Mesodermal cell (in vitro differentiated cells): ENCODE measurements around the gene DPEP2NB.
"Not testable (repeated sequence)": the region's sequence is repeated elsewhere in the genome, so short reads cannot be mapped to it uniquely, and the experiment has no call there.

Source experiments
- H3K27ac ChIP-seq: 2 replicates; pipeline ENCODE4 v1.7.0; 2013; ENCODE audit warnings: mild to moderate bottlenecking, low read depth, low read length, moderate library complexity; ENCODE audit not compliant: severe bottlenecking
- H3K36me3 ChIP-seq: 2 replicates; pipeline ENCODE4 v1.7.1; 2013; ENCODE audit warnings: mild to moderate bottlenecking, low read length, moderate library complexity; ENCODE audit not compliant: control insufficient read depth, insufficient read depth
- H3K4me1 ChIP-seq: one replicate; pipeline ENCODE4 v1.7.1; 2013; ENCODE audit warnings: mild to moderate bottlenecking, low read length; ENCODE audit not compliant: insufficient read depth, control insufficient read depth, poor library complexity, severe bottlenecking
- H3K4me3 ChIP-seq: 2 replicates; pipeline ENCODE4 v1.7.0; 2013; ENCODE audit warnings: low read length, control low read depth, mild to moderate bottlenecking; ENCODE audit not compliant: insufficient read depth, poor library complexity, severe bottlenecking; ENCODE audit errors: extremely low read depth
- H3K9me3 ChIP-seq: 2 replicates; pipeline ENCODE4 v1.7.1; 2013; ENCODE audit warnings: mild to moderate bottlenecking, low read length, moderate library complexity; ENCODE audit not compliant: control insufficient read depth
- WGBS, 2 experiments: methylation state at CpG; one replicate each; pipeline ENCODE4 v1.1.5; 2013; ENCODE audit warnings: missing lambda C conversion rate in 2 of 2; ENCODE audit not compliant: insufficient coverage in 2 of 2; 5-methylcytosine and 5-hydroxymethylcytosine counted together

The DPEP2NB gene

GRCh38 chr16:68037841-68038597, 22.3 kb upstream of the DPEP2NB start:
- Histone ChIP-seq H3K9me3 (no peaks in the 10 kb centered on the region), H3K27ac (no peak overlapping the region), H3K36me3 (peaks cover 26% of the 10 kb centered on the region), H3K4me1 (no peaks in the 10 kb centered on the region), H3K4me3 (no peak overlapping the region)
- WGBS, 2 experiments, result 90 to 95% methylated on average over 7 to 9 of the region's 9 CpGs

DNA sequence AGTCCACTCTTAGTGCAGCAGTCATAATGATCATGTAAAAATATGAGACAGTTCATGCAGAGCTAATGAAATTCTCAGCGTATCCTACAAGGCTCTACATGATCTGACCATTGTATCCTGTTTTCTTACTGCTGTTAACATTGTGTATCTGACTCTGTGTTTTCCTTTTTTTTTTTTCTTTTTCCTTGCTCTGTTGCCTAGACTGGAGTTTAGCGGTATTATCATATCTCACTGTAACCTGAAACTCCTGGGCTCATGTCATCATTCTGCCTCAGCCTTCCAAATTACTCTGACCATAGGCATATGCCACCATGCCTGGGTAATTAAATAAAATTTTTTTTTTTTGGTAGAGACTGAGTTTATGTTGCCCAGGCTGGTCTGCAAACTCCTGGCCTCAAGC, 19.5 kb upstream of the DPEP2NB start:
- Histone ChIP-seq H3K36me3 (peaks cover 22% of the 10 kb centered on the region), H3K4me1 (peaks cover 5% of the 10 kb centered on the region), H3K27ac (no peak overlapping the region), H3K9me3 (no peaks in the 10 kb centered on the region), H3K4me3 (no peak overlapping the region)
- WGBS, 2 experiments, result 100% methylated on average over 1 of the region's 2 CpGs

- Histone ChIP-seq H3K27ac (no peak overlapping the region), H3K36me3 (peaks cover 19% of the 10 kb centered on the region), H3K9me3 (no peaks in the 10 kb centered on the region), H3K4me1 (peaks cover 5% of the 10 kb centered on the region), H3K4me3 (no peak overlapping the region)
- WGBS, 2 experiments, result 93 to 100% methylated on average over 2 of the region's 2 CpGs
These were observed 17.4 kb upstream of the DPEP2NB start for GRCh38 chr16:68033101-68033500.

DNA sequence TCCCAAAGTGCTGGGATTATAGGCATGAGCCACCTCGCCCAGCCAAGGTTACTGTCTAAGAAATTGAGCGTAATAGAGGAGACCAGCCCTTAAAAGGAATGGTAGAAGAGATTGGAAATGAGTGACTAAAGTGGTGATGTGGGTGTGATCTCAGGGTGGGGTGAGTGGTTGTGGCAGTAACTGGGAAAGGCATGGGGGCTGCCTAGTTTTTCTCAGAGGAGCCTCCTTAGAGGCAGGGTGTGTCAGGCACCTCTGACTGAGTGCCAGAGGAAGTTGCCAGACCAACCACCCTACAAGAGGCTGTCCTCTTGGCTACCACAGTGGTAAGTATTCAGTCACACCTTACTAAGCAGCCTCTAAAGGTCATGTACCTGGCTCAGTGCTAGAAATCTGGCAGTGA, 16.2 kb upstream of the DPEP2NB start:
- 90 to 100% methylated on average over 2 of the region's 2 CpGs for WGBS, 2 experiments
- Histone ChIP-seq H3K4me1 (peaks cover 5% of the 10 kb centered on the region), H3K27ac (no peak overlapping the region)

GRCh38 chr16:68030108-68030507, 14.4 kb upstream of the DPEP2NB start:
- WGBS, 2 experiments, result 78 to 93% methylated on average over 5 of the region's 6 CpGs
- peaks cover 30% of the 10 kb centered on the region for H3K36me3 ChIP-seq

More for the DNA sequence above, 16.2 kb upstream of the DPEP2NB start:
- H3K4me3 ChIP-seq, result no peak overlapping the region
- H3K36me3 ChIP-seq, result peaks cover 23% of the 10 kb centered on the region
- H3K9me3 ChIP-seq, result no peaks in the 10 kb centered on the region

GRCh38 chr16:68028996-68029395, 13.3 kb upstream of the DPEP2NB start:
- Histone ChIP-seq H3K36me3 (peaks cover 30% of the 10 kb centered on the region), H3K4me3 (no peak overlapping the region), H3K4me1 (peaks cover 5% of the 10 kb centered on the region), H3K27ac (no peak overlapping the region), H3K9me3 (no peaks in the 10 kb centered on the region)
- 84 to 100% methylated on average over 1 to 2 of the region's 3 CpGs for WGBS, 2 experiments

More at GRCh38 chr16:68030108-68030507, 14.4 kb upstream of the DPEP2NB start:
- H3K4me1 ChIP-seq, H3K9me3 ChIP-seq, H3K4me3 ChIP-seq, H3K27ac ChIP-seq: not testable (repeated sequence)

- peak within 1 kb of the TSS; percentile 89 for H3K4me3 ChIP-seq
- peaks cover 27% of the 10 kb centered on the region for H3K36me3 ChIP-seq
- no peaks in the 10 kb centered on the region for H3K9me3 ChIP-seq
- WGBS, 2 experiments, result 0% methylated on average over 75 to 80 of the region's 84 CpGs
- peaks cover 11% of the 10 kb centered on the region for H3K4me1 ChIP-seq
- H3K27ac ChIP-seq, result peak within 1 kb of the TSS; percentile 84
These were observed 7.2 kb upstream of the DPEP2NB start, which contains the start of the genes DDX28 and DUS2 for GRCh38 chr16:68022728-68023537. Gene DDX28, minus strand, starts transcription at chr16:68023232. Its CDS starts 30 bp downstream, at chr16:68023202. Gene DUS2, plus strand, starts transcription at chr16:68023284. Its CDS starts 14,740 bp downstream, at chr16:68038024.

DNA sequence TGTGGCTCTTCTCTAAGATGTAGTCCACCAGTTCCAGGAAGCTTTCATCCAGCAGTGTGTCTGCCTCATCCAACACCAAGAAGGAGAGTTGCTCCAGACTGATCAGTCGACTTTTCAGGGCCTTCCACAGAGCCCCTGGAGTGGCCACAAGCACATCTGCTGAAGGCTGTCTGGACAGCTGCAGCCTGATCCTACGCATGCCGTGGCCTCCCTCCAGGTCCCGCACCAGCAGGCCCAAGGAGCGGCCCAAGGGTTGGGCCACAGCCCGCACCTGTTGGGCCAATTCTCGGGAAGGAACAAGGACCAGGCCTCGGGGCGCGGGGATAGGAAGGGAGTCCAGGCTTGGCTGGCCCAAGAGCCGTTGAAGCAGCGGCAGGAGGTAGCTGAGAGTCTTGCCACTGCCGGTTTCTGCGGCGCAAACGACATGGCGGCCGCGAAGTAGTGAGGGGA, 6.6 kb upstream of the DPEP2NB start:
- H3K27ac ChIP-seq, result peak overlapping the region; percentile 84
- WGBS, 2 experiments, result 19 to 28% methylated on average over 16 to 19 of the region's 19 CpGs
- peak overlapping the region; percentile 89 for H3K4me3 ChIP-seq
- H3K9me3 ChIP-seq, result no peaks in the 10 kb centered on the region
- H3K4me1 ChIP-seq, result peaks cover 11% of the 10 kb centered on the region
- peaks cover 21% of the 10 kb centered on the region for H3K36me3 ChIP-seq

GRCh38 chr16:68021490-68021889, 5.8 kb upstream of the DPEP2NB start:
- H3K4me1 ChIP-seq, result peaks cover 11% of the 10 kb centered on the region
- 99% methylated on average over 6 to 8 of the region's 10 CpGs for WGBS, 2 experiments
- peak overlapping the region; percentile 89 for H3K4me3 ChIP-seq
- H3K36me3 ChIP-seq, result peaks cover 14% of the 10 kb centered on the region
- H3K27ac ChIP-seq, result no peak overlapping the region
- no peaks in the 10 kb centered on the region for H3K9me3 ChIP-seq

DNA sequence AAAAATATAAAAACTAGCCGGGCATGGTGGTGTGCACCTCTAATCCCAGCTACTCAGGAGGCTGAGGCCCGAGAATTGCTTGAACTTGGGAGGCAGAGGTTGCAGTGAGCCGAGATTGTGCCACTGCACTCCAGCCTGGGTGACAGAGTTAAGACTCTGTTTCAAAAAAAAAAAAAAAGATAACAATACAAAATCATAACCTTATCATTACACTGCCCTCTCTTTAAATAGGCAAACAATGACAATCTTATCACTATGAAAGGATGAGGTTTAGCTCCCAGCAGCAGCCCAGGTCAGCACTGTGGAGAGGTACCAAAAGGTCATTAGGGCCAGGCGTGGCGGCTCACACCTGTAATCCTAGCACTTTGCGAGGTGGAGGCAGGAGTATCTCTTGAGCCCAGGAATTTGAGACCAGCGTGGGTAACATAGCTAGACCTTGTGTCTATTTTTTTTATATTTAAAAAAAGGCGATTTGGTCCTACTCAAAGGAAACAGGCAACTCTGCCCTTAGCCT, 3.5 kb upstream of the DPEP2NB start:
- 89 to 96% methylated on average over 3 to 4 of the region's 8 CpGs for WGBS, 2 experiments
- H3K4me1 ChIP-seq, result peaks cover 11% of the 10 kb centered on the region
- no peaks in the 10 kb centered on the region for H3K9me3 ChIP-seq
- H3K4me3 ChIP-seq, result no peak overlapping the region
- peaks cover 12% of the 10 kb centered on the region for H3K36me3 ChIP-seq
- H3K27ac ChIP-seq, result no peak overlapping the region
